Right lobe of liver (tissue), 4 donors: ENCODE data around the gene NEXMIF.

Experiments
- POLR2A ChIP-seq: fragments of 450-650 bp; IDR thresholded peaks from one replicate; pipeline ENCODE4 v1.6.1; 2017; ENCODE audit warnings: antibody characterized with exemption, mild to moderate bottlenecking
- TF ChIP-seq, protein P1 (sequence below), 4 donors: fragments of 200-600 bp in 3 of 4; fragments of 450-650 bp in 1 of 4; IDR thresholded peaks; one replicate each; pipeline versions ENCODE4 v1.5.1 to v1.8.0; 2016 to 2022; ENCODE audit warnings: antibody characterized with exemption in 4 of 4, mild to moderate bottlenecking in 2 of 4
- donor health status: DM: no; HTN: no; CAD: no.
- donor health status: DM: no; HTN: no; CAD: no.
- donor health status: DM: no; HTN: yes; CAD: no.

DNA sequence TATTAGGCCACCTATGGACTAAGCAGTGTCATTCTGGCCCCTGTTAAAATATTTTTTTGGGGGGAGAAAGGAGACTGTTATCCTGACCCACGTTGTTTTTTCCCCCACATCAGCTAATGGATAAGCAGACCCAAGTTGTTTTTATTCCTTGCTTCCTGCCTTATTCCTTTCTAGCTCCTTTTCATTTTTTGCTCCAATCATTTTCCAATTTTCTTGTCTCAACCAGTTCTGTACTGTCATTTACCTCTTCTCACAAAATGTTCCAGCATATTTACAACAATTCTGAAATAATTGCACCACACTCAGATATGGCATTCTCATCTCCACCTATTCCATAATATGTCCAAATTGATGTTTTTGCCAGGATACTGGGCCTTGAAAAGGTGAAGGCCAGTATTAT lies 150.3 kb downstream of the NEXMIF start:
- TF ChIP-seq, protein P1, sequence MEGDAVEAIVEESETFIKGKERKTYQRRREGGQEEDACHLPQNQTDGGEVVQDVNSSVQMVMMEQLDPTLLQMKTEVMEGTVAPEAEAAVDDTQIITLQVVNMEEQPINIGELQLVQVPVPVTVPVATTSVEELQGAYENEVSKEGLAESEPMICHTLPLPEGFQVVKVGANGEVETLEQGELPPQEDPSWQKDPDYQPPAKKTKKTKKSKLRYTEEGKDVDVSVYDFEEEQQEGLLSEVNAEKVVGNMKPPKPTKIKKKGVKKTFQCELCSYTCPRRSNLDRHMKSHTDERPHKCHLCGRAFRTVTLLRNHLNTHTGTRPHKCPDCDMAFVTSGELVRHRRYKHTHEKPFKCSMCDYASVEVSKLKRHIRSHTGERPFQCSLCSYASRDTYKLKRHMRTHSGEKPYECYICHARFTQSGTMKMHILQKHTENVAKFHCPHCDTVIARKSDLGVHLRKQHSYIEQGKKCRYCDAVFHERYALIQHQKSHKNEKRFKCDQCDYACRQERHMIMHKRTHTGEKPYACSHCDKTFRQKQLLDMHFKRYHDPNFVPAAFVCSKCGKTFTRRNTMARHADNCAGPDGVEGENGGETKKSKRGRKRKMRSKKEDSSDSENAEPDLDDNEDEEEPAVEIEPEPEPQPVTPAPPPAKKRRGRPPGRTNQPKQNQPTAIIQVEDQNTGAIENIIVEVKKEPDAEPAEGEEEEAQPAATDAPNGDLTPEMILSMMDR (IDR thresholded peaks at IDR 0.05): no peak
- no peak for TF ChIP-seq POLR2A
